ENCODE data around the gene NPM1. TPM values are rescaled to one million over a fixed set of nuclear protein-coding genes. Genes with fewer than 3 reads are reported as not detected.
A peak's percentile ranks its signal among the peaks of the same experiment; 100 is the strongest.

NPM1 gene
- total and polyA plus RNA-seq, 10 donors, result 441 to 2,472 (median 624) TPM

- Histone ChIP-seq H3K27me3 (replicated peaks in 1 of 7) (no peaks in the 10 kb centered on the region), H3K4me1 (no peaks in the 10 kb centered on the region), H3K9me3 (no peaks in the 10 kb centered on the region), H3K4me3 (no peak overlapping the region), H3K36me3 (no peaks in the 10 kb centered on the region), H3K27ac (no peak overlapping the region)
- TF ChIP-seq POLR2AphosphoS5 (IDR thresholded peaks at IDR 0.05) (no peak), POLR2A (IDR thresholded peaks at IDR 0.05) (no peak)
- TF ChIP-seq, protein P1, sequence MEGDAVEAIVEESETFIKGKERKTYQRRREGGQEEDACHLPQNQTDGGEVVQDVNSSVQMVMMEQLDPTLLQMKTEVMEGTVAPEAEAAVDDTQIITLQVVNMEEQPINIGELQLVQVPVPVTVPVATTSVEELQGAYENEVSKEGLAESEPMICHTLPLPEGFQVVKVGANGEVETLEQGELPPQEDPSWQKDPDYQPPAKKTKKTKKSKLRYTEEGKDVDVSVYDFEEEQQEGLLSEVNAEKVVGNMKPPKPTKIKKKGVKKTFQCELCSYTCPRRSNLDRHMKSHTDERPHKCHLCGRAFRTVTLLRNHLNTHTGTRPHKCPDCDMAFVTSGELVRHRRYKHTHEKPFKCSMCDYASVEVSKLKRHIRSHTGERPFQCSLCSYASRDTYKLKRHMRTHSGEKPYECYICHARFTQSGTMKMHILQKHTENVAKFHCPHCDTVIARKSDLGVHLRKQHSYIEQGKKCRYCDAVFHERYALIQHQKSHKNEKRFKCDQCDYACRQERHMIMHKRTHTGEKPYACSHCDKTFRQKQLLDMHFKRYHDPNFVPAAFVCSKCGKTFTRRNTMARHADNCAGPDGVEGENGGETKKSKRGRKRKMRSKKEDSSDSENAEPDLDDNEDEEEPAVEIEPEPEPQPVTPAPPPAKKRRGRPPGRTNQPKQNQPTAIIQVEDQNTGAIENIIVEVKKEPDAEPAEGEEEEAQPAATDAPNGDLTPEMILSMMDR (IDR thresholded peaks at IDR 0.05 in 8 of 11, conservative IDR thresholded peaks at IDR 0.05 in 3 of 11), result no peak
- peak; percentile 45 for DNase-seq
- intact Hi-C loops (cut with DNase I; ENCODE audit: low total_unique reads), result no loop called here
- 77 to 96% (median 83%) methylated on average over 3 to 5 of the region's 5 CpGs for WGBS, 5 donors
These were observed 46.5 kb downstream of the NPM1 start for GRCh38 chr5:171433982-171434676.

GRCh38 chr5:171434874-171435273 lies 47.2 kb downstream of the NPM1 start:
- no peak for TF ChIP-seq POLR2AphosphoS5 (IDR thresholded peaks at IDR 0.05)
- no peak for TF ChIP-seq POLR2A (IDR thresholded peaks at IDR 0.05)
- TF ChIP-seq, protein P1 (IDR thresholded peaks at IDR 0.05 in 8 of 11, conservative IDR thresholded peaks at IDR 0.05 in 3 of 11), result no peak
- H3K9me3 ChIP-seq, result no peaks in the 10 kb centered on the region
- WGBS, 5 donors, result 86 to 94% (median 91%) methylated on average over 4 of the region's 4 CpGs
- DNase-seq, result no peak
- no peaks in the 10 kb centered on the region for H3K27me3 ChIP-seq (replicated peaks in 1 of 7)
- intact Hi-C loops (cut with DNase I; ENCODE audit: low total_unique reads), result no loop called here
- H3K27ac ChIP-seq, result no peak overlapping the region
- H3K36me3 ChIP-seq, result no peaks in the 10 kb centered on the region
- H3K4me3 ChIP-seq, result no peak overlapping the region
- no peaks in the 10 kb centered on the region for H3K4me1 ChIP-seq

GRCh38 chr5:171435908-171436307 lies 48.3 kb downstream of the NPM1 start:
- intact Hi-C loops (cut with DNase I; ENCODE audit: low total_unique reads), result no loop called here
- peak; percentile 70 for DNase-seq

DNA sequence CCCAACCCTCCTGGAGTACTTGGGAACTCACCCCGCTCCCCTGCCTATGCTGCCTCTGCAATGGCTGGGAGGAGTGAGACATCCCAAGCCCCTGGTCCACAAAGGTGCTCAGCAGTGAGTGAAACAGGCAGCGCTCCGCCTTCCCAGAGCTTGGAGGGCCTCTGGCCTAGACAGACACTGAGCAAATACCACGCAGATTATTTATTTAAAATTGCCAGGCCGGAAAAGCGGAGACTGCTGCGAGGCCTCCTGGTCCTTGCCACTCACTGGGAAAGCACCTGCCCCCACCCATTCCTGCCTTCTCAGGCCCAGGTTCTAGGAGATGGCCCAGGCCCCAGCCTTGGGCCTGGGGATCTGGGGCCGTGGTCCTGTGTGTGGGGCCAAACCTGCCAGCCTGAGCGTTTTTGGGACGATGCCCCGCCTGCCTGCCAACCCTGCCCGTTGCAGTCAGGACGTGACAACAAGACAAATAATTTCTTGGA lies 49.2 kb downstream of the NPM1 start:
- peak; percentile 63 for DNase-seq
- no peak overlapping the region for H3K27ac ChIP-seq

More at GRCh38 chr5:171435908-171436307, 48.3 kb downstream of the NPM1 start:
- Histone ChIP-seq H3K4me1 (no peaks in the 10 kb centered on the region), H3K27me3 (replicated peaks in 1 of 7) (no peaks in the 10 kb centered on the region), H3K4me3 (no peak overlapping the region), H3K36me3 (no peaks in the 10 kb centered on the region), H3K9me3 (no peaks in the 10 kb centered on the region), H3K27ac (no peak overlapping the region)
- no peak for TF ChIP-seq POLR2A (IDR thresholded peaks at IDR 0.05)
- no peak for TF ChIP-seq POLR2AphosphoS5 (IDR thresholded peaks at IDR 0.05)
- TF ChIP-seq, protein P1 (IDR thresholded peaks at IDR 0.05 in 8 of 11, conservative IDR thresholded peaks at IDR 0.05 in 3 of 11), result no peak
- 90 to 95% (median 91%) methylated on average over 11 to 20 of the region's 20 CpGs for WGBS, 5 donors

More for the DNA sequence above, 49.2 kb downstream of the NPM1 start:
- WGBS, 5 donors, result 78 to 95% (median 85%) methylated on average over 12 to 13 of the region's 13 CpGs
- H3K4me1 ChIP-seq, result no peaks in the 10 kb centered on the region
- intact Hi-C loops (cut with DNase I; ENCODE audit: low total_unique reads), result no loop called here
- no peak for TF ChIP-seq POLR2A (IDR thresholded peaks at IDR 0.05)
- H3K4me3 ChIP-seq, result no peak overlapping the region
- H3K27me3 ChIP-seq (replicated peaks in 1 of 7), result no peaks in the 10 kb centered on the region
- H3K36me3 ChIP-seq, result no peaks in the 10 kb centered on the region
- no peaks in the 10 kb centered on the region for H3K9me3 ChIP-seq

All from spleen (tissue), 11 donors.